Measurements from ENCODE around the gene TNXB.

Gene TNXB

DNA sequence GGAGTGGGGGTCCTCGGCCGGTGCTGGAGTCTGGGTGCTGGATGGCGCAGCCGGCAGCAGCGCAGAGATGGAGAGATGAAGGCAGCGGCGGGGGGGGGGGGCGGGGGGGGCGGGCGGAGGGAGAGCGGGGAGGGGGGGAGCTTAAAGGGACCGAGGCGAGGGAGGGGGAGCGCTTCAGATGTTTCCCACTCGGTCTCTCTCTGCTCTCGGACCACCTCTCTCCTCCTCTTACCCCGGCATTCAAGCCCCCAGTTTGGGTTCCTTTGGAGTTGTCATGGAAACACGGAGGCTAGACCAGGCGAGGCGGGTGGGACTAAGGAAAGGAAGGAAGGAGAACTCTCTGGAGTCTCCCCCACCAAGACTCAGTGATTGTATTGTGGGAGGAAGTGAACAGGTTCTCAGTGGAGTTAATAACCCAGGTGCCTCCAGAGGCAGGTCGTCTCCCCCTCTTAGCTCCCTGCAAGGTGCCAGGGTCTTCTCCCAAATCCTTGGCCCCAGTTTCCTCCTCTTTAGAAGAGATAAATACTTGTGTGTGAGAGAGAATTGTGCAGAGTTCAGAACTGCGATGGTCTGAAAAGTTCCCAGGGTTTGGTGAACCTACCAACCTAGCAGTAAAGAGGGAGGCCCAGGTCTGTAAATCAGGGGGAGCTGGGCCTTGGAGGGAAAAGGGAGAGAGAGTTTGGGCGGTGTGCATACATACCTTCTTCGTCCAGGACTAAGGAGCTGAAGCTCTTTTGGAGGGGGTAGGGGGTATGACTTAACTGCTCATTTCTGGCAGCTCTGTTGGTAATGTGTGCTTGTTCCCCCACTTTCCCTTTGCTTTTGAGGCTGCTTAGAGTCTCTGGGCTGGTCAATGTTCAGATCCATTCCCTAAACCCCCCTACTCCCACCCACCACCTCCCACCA, 43.0 kb upstream of the TNXB start, which contains the start of gene PRRT1:
TSS of gene PRRT1 (minus strand) at position 77 of the 906 bp plus-strand sequence. CDS start 112 bp downstream, outside the sequence.
- Histone ChIP-seq H3K79me2 (ENCODE audit: insufficient read depth, low read depth) (no peaks in the 10 kb centered on the region), H3K27me3 (ENCODE audit: insufficient read depth, low read depth) (peaks cover 6% of the 10 kb centered on the region; the same call in 1 of the 2 replicates), H2AFZ (ENCODE audit: low read depth) (no peak within 1 kb of the TSS), H3K4me3 (IDR thresholded peaks at IDR 0.05; ENCODE audit: insufficient read depth, low read depth, low read length) (no peak within 1 kb of the TSS), H3K9ac (no peak within 1 kb of the TSS), H4K20me1 (ENCODE audit: insufficient read depth) (no peaks in the 10 kb centered on the region), H3K36me3 (ENCODE audit: insufficient read depth) (no peaks in the 10 kb centered on the region), H3K4me1 (ENCODE audit: low read depth, poor library complexity, severe bottlenecking) (no peaks in the 10 kb centered on the region), H3K27ac (no peak within 1 kb of the TSS), H3K4me2 (no peak within 1 kb of the TSS)
- TF ChIP-seq, protein P1, sequence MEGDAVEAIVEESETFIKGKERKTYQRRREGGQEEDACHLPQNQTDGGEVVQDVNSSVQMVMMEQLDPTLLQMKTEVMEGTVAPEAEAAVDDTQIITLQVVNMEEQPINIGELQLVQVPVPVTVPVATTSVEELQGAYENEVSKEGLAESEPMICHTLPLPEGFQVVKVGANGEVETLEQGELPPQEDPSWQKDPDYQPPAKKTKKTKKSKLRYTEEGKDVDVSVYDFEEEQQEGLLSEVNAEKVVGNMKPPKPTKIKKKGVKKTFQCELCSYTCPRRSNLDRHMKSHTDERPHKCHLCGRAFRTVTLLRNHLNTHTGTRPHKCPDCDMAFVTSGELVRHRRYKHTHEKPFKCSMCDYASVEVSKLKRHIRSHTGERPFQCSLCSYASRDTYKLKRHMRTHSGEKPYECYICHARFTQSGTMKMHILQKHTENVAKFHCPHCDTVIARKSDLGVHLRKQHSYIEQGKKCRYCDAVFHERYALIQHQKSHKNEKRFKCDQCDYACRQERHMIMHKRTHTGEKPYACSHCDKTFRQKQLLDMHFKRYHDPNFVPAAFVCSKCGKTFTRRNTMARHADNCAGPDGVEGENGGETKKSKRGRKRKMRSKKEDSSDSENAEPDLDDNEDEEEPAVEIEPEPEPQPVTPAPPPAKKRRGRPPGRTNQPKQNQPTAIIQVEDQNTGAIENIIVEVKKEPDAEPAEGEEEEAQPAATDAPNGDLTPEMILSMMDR (conservative IDR thresholded peaks at IDR 0.05; ENCODE audit: low read depth, low read length): no peak

DNA sequence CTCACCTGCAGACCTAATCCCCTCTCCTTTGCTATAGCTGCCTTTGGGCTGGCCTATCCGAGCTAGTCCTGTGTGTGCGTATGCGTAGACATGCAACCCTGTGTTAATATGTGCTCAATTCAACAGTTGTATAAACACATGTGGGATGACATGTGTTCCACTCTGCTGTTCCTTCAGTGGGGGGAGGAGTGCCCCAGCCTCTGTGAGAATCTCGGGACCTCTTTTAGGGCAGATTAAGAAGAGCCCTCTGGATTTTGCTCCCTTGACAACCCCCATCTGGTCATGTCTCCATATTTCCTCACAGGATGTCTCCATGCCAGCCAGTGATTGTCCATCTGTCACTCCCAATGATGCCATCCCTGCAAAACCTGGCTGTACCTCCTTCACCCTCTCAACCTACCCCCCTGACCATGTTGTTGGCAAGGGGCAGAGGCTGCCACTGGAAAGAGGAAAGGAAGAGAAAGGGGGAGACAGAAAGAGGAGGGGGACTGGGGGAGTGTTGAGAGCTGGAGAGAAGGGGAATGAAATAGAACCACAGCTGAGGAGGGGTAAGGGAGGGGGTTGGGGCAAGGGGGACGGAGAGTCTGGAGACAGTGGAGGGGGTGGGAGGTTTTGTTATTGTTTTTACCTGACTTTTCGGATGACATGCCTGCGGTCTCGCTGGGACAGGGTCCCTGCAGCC, 42.2 kb upstream of the TNXB start:
- no peaks in the 10 kb centered on the region for H3K79me2 ChIP-seq (ENCODE audit: insufficient read depth, low read depth)
- TF ChIP-seq, protein P1 (conservative IDR thresholded peaks at IDR 0.05; ENCODE audit: low read depth, low read length): no peak
- H3K9ac ChIP-seq: no peak overlapping the region
- peaks cover 6% of the 10 kb centered on the region; the same call in 1 of the 2 replicates for H3K27me3 ChIP-seq (ENCODE audit: insufficient read depth, low read depth)
- no peak overlapping the region for H3K27ac ChIP-seq
- H2AFZ ChIP-seq (ENCODE audit: low read depth): no peak overlapping the region
- no peaks in the 10 kb centered on the region for H3K4me1 ChIP-seq (ENCODE audit: low read depth, poor library complexity, severe bottlenecking)
- no peaks in the 10 kb centered on the region for H4K20me1 ChIP-seq (ENCODE audit: insufficient read depth)
- no peak overlapping the region for H3K4me2 ChIP-seq
- H3K36me3 ChIP-seq (ENCODE audit: insufficient read depth): no peaks in the 10 kb centered on the region
- H3K4me3 ChIP-seq (IDR thresholded peaks at IDR 0.05; ENCODE audit: insufficient read depth, low read depth, low read length): no peak overlapping the region

DNA sequence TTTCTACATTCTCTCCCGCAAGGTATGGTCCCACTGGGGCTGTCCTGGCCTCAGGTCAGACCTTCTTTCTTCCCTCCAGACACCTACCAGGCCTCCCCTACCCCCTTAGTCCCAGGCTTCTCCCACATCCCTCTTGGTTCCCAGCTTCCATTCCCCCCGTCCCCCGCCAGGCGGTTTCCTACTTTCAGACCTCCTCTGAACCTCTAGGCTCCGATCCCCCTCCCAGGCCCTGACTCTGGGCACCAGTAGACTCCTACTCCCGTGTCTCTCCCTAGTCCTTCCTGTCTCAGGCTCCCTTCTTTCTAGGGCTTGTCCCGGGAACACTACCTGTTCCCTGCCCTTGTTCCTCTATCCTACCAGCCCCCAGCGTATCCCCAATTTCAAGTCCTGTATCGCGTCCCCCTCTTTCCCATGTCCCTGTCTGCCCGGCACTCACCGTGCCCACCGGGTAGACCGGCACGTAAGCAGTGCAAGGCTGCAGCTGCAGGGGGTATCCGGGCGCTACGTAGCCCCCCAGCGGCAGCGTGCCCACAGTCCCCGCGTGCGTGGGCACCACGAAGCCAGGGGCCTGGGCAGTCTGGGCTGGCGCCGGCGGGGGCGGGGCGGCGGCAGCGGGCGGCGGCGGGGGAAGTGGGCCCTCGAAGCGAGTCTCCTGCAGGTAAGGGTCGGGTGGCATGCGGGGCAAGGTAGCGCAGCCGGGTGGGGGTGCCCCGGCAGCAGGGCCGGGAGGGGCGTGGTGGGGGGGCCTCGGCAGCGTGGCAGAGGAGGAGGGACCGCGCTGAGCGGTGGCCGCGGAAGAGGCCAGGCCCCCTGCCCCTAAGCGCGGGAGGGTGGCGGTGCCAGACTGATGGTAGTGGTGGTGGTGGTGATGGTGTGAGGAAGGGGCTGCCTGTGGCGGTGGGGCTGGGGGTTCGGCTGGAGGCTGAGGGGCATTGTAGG, 41.1 kb upstream of the TNXB start:
- no peak overlapping the region for H2AFZ ChIP-seq (ENCODE audit: low read depth)
- TF ChIP-seq, protein P1 (conservative IDR thresholded peaks at IDR 0.05; ENCODE audit: low read depth, low read length): no peak
- H3K4me3 ChIP-seq (IDR thresholded peaks at IDR 0.05; ENCODE audit: insufficient read depth, low read depth, low read length): no peak overlapping the region

More for the DNA sequence above, 41.1 kb upstream of the TNXB start:
- Histone ChIP-seq H3K4me1 (ENCODE audit: low read depth, poor library complexity, severe bottlenecking) (no peaks in the 10 kb centered on the region), H4K20me1 (ENCODE audit: insufficient read depth) (no peaks in the 10 kb centered on the region), H3K9ac (no peak overlapping the region), H3K4me2 (no peak overlapping the region), H3K27ac (no peak overlapping the region), H3K27me3 (ENCODE audit: insufficient read depth, low read depth) (peaks cover 6% of the 10 kb centered on the region; the same call in 1 of the 2 replicates), H3K36me3 (ENCODE audit: insufficient read depth) (no peaks in the 10 kb centered on the region), H3K79me2 (ENCODE audit: insufficient read depth, low read depth) (no peaks in the 10 kb centered on the region)

Data from KMS-11 (cell line).